HG03575 (cell line): Measurements from ENCODE around the gene PGPEP1.
"Not testable (repeated sequence)": the region's sequence is repeated elsewhere in the genome, so short reads cannot be mapped to it uniquely, and the experiment has no call there.

Experiments used
- ATAC-seq: cut with Tn5 transposase; IDR thresholded peaks from one replicate; pipeline ENCODE4 v1.9.1; 2021; ENCODE audit not compliant: unreplicated experiment, insufficient number of reproducible peaks, low FRiP score; ENCODE audit errors: extremely low read depth

Gene PGPEP1

GRCh38 chr19:18328340-18329034, 11.9 kb upstream of the PGPEP1 start:
- ATAC-seq: peak; percentile 45

GRCh38 chr19:18329035-18329376, 11.4 kb upstream of the PGPEP1 start:
- no peak for ATAC-seq

- no peak for ATAC-seq
Observed at GRCh38 chr19:18330868-18331267, 9.5 kb upstream of the PGPEP1 start.

GRCh38 chr19:18332917-18333530, 7.4 kb upstream of the PGPEP1 start:
- ATAC-seq: no peak

- no peak for ATAC-seq
Observed at GRCh38 chr19:18333680-18334079, 6.7 kb upstream of the PGPEP1 start.

GRCh38 chr19:18336121-18336520, 4.3 kb upstream of the PGPEP1 start:
- no peak for ATAC-seq

GRCh38 chr19:18338541-18338940, 1.9 kb upstream of the PGPEP1 start:
- no peak for ATAC-seq

GRCh38 chr19:18339723-18340122, 675 bp upstream of the PGPEP1 start:
- no peak for ATAC-seq

GRCh38 chr19:18340990-18341868, 831 bp downstream of the PGPEP1 start:
- no peak for ATAC-seq

- ATAC-seq: no peak
Observed at GRCh38 chr19:18342090-18342632, 1.8 kb downstream of the PGPEP1 start.

GRCh38 chr19:18344582-18344950, 4.2 kb downstream of the PGPEP1 start:
- ATAC-seq: no peak

GRCh38 chr19:18345296-18345695, 4.9 kb downstream of the PGPEP1 start:
- ATAC-seq: no peak

GRCh38 chr19:18346091-18346490, 5.7 kb downstream of the PGPEP1 start:
- no peak for ATAC-seq

GRCh38 chr19:18348171-18348570, 7.8 kb downstream of the PGPEP1 start:
- no peak for ATAC-seq

- ATAC-seq: not testable (repeated sequence)
Observed at GRCh38 chr19:18348818-18349339, 8.5 kb downstream of the PGPEP1 start.

GRCh38 chr19:18349524-18350128, 9.2 kb downstream of the PGPEP1 start:
- no peak for ATAC-seq

- ATAC-seq: no peak
Observed at GRCh38 chr19:18350490-18350889, 10.1 kb downstream of the PGPEP1 start.

- no peak for ATAC-seq
Observed at GRCh38 chr19:18351544-18351943, 11.1 kb downstream of the PGPEP1 start.

- ATAC-seq: no peak
Observed at GRCh38 chr19:18353378-18354005, 13.1 kb downstream of the PGPEP1 start.
